SK-N-SH treated with all-trans-retinoic acid at 6 μM for 48 hours (cell line): ENCODE data around the gene TBXAS1.

ENCODE experiments used
- ARNTL ChIP-seq: fragments of 450-650 bp; formaldehyde crosslinking; IDR thresholded peaks from 2 replicates; pipeline ENCODE4 v1.5.0; 2020; ENCODE audit warnings: low read depth, mild to moderate bottlenecking, moderate library complexity, borderline replicate concordance
- CSDC2 ChIP-seq: fragments of 250-450 bp; sonication (Bioruptor Pico); IDR thresholded peaks from 2 replicates; pipeline ENCODE4 v1.5.0; 2020; ENCODE audit warnings: mild to moderate bottlenecking, moderate library complexity
- ESRRG ChIP-seq: fragments of 250-450 bp; sonication (Bioruptor Pico); IDR thresholded peaks from 2 replicates; pipeline ENCODE4 v1.6.1; 2021; ENCODE audit warnings: mild to moderate bottlenecking
- OSR1 ChIP-seq: fragments of 250-450 bp; sonication (Bioruptor Pico); IDR thresholded peaks from 2 replicates; pipeline ENCODE4 v1.8.0; 2022; ENCODE audit warnings: moderate library complexity, mild to moderate bottlenecking, inconsistent platforms
- PPARA ChIP-seq: fragments of 250-450 bp; sonication (Bioruptor Pico); IDR thresholded peaks from 2 replicates; pipeline ENCODE4 v1.5.0; 2020; ENCODE audit warnings: mild to moderate bottlenecking, borderline replicate concordance
- SNAI2 ChIP-seq: fragments of 250-450 bp; sonication (Bioruptor Pico); IDR thresholded peaks from 2 replicates; pipeline ENCODE4 v1.5.0; 2020; ENCODE audit warnings: mild to moderate bottlenecking, moderate library complexity
- ZNF565 ChIP-seq: fragments of 450-650 bp; formaldehyde crosslinking; conservative IDR thresholded peaks from 2 replicates; pipeline ENCODE4 v1.5.0; 2020; ENCODE audit warnings: low read depth, mild to moderate bottlenecking, moderate library complexity
- TF ChIP-seq, protein P1 (sequence below): fragments of 250-450 bp; sonication (Bioruptor Pico); IDR thresholded peaks from 2 replicates; pipeline ENCODE4 v1.5.0; 2020; ENCODE audit warnings: mild to moderate bottlenecking, moderate library complexity
- TF ChIP-seq, protein P2 (sequence below): fragments of 250-450 bp; sonication (Bioruptor Pico); IDR thresholded peaks from 2 replicates; pipeline ENCODE4 v1.5.1; 2020; ENCODE audit warnings: low read depth, mild to moderate bottlenecking, moderate library complexity
- TF ChIP-seq, protein P3 (sequence below): fragments of 250-450 bp; sonication (Bioruptor Pico); IDR thresholded peaks from 2 replicates; pipeline ENCODE4 v1.8.0; 2020; ENCODE audit warnings: mild to moderate bottlenecking, moderate library complexity, borderline replicate concordance

DNA sequence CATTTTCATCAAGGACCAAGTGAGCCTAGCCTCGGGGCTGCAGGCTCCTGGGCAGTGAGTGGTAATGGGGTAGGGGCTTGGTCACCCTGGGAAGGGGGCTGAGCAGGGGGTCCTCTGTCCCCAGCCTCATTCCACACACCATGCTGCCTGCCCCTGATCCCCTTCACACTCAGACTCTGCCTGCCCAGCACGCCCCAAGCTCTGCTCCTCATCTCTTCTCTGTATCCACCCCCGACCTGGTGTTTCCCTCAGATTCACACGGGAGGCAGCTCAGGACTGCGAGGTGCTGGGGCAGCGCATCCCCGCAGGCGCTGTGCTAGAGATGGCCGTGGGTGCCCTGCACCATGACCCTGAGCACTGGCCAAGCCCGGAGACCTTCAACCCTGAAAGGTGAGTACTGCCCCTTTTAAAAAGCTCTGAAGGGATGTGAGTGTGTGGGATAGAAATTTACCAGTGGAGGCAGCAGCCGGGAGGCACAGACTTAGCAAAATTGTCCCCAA, 186.5 kb downstream of the TBXAS1 start:
- TF ChIP-seq ESRRG (CRISPR knock-in tag) = no peak
- no peak for TF ChIP-seq ARNTL
- TF ChIP-seq, protein P1, sequence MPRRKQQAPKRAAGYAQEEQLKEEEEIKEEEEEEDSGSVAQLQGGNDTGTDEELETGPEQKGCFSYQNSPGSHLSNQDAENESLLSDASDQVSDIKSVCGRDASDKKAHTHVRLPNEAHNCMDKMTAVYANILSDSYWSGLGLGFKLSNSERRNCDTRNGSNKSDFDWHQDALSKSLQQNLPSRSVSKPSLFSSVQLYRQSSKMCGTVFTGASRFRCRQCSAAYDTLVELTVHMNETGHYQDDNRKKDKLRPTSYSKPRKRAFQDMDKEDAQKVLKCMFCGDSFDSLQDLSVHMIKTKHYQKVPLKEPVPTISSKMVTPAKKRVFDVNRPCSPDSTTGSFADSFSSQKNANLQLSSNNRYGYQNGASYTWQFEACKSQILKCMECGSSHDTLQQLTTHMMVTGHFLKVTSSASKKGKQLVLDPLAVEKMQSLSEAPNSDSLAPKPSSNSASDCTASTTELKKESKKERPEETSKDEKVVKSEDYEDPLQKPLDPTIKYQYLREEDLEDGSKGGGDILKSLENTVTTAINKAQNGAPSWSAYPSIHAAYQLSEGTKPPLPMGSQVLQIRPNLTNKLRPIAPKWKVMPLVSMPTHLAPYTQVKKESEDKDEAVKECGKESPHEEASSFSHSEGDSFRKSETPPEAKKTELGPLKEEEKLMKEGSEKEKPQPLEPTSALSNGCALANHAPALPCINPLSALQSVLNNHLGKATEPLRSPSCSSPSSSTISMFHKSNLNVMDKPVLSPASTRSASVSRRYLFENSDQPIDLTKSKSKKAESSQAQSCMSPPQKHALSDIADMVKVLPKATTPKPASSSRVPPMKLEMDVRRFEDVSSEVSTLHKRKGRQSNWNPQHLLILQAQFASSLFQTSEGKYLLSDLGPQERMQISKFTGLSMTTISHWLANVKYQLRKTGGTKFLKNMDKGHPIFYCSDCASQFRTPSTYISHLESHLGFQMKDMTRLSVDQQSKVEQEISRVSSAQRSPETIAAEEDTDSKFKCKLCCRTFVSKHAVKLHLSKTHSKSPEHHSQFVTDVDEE = no peak
- TF ChIP-seq, protein P2, sequence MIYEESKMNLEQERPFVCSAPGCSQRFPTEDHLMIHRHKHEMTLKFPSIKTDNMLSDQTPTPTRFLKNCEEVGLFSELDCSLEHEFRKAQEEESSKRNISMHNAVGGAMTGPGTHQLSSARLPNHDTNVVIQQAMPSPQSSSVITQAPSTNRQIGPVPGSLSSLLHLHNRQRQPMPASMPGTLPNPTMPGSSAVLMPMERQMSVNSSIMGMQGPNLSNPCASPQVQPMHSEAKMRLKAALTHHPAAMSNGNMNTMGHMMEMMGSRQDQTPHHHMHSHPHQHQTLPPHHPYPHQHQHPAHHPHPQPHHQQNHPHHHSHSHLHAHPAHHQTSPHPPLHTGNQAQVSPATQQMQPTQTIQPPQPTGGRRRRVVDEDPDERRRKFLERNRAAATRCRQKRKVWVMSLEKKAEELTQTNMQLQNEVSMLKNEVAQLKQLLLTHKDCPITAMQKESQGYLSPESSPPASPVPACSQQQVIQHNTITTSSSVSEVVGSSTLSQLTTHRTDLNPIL (CRISPR knock-in tag) = no peak
- TF ChIP-seq OSR1 (CRISPR knock-in tag) = no peak
- no peak for TF ChIP-seq SNAI2 (CRISPR knock-in tag)
- TF ChIP-seq PPARA (CRISPR knock-in tag) = no peak
- no peak for TF ChIP-seq CSDC2
- TF ChIP-seq, protein P3, sequence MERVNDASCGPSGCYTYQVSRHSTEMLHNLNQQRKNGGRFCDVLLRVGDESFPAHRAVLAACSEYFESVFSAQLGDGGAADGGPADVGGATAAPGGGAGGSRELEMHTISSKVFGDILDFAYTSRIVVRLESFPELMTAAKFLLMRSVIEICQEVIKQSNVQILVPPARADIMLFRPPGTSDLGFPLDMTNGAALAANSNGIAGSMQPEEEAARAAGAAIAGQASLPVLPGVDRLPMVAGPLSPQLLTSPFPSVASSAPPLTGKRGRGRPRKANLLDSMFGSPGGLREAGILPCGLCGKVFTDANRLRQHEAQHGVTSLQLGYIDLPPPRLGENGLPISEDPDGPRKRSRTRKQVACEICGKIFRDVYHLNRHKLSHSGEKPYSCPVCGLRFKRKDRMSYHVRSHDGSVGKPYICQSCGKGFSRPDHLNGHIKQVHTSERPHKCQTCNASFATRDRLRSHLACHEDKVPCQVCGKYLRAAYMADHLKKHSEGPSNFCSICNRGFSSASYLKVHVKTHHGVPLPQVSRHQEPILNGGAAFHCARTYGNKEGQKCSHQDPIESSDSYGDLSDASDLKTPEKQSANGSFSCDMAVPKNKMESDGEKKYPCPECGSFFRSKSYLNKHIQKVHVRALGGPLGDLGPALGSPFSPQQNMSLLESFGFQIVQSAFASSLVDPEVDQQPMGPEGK (CRISPR knock-in tag) = no peak
- TF ChIP-seq ZNF565 (CRISPR knock-in tag) = no peak
